ENCODE measurements around the gene RNF207. TPM values are rescaled to one million over a fixed set of nuclear protein-coding genes. Genes with fewer than 3 reads are reported as not detected.

Gene RNF207
- total and polyA plus RNA-seq, 4 donors: 3.3 to 13.7 (median 5.8) TPM

DNA sequence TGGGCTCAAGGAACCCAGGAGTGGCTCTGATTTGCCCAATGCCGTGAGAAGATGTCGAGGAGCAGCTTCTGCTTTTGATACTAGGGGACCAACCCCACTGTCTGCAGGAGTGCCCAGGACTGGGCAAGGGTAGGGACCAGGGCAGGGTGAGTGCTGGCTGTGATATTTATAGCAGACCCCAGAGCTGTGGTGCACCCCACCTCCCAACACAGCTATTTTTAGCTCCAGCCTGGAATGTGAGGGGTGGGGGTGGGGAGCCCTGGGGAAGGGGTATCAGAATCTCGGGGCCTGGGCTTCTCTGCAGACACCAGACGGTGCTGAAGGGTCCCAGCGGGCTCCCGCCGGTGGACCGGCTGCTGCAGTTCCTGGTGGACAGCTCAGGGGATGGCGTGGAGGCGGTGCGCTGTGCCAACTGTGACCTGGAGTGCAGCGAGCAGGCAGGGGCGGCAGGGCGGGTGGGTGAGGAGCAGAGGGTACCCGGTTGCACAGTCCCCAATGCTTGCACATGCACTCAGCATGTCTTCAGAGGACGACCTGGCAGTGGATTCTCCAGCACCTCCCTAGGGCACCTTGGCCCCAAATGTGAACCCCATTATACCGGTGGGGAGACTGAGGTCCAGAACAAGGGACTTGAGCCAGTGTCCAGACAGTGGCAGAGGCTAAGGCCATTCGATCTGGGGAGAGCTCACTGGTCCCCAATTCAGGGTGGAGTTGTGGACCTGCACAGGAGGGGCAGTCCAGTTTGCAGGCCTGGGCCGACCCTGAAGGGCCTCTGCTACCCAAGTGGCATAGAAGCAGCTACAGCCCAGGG, 1.4 kb downstream of the RNF207 start:
- Histone ChIP-seq H3K9me3 (ENCODE audit: control insufficient read depth in 4 of 4, low read length in 3 of 4) (no peaks in the 10 kb centered on the region), H3K36me3 (ENCODE audit: control insufficient read depth in 4 of 4, insufficient read depth in 3 of 4, low read depth in 1 of 4, low read length in 3 of 4) (peaks cover 0 to 8% (median 5%) of the 10 kb centered on the region in 4 donors), H3K4me3 (ENCODE audit: low read depth in 1 of 3, low read length in 3 of 3) (no peak overlapping the region), H3K9ac (ENCODE audit: low read depth in 1 of 2, low read length in 2 of 2) (no peak overlapping the region), H3K4me1 (ENCODE audit: control insufficient read depth in 4 of 4, insufficient read depth in 4 of 4, low read length in 3 of 4) (peaks cover 3 to 29% (median 12%) of the 10 kb centered on the region in 4 donors), H3K27me3 (ENCODE audit: control insufficient read depth in 4 of 4, insufficient read depth in 4 of 4, low read length in 3 of 4) (no peaks in the 10 kb centered on the region), H3K27ac (ENCODE audit: low read depth in 1 of 2, low read length in 2 of 2) (no peak overlapping the region)
- TF ChIP-seq SP1 (IDR thresholded peaks at IDR 0.05): no peak
- no peak for DNase-seq (ENCODE audit: low spot score)
- WGBS: 89% methylated on average over 19 of the region's 19 CpGs

DNA sequence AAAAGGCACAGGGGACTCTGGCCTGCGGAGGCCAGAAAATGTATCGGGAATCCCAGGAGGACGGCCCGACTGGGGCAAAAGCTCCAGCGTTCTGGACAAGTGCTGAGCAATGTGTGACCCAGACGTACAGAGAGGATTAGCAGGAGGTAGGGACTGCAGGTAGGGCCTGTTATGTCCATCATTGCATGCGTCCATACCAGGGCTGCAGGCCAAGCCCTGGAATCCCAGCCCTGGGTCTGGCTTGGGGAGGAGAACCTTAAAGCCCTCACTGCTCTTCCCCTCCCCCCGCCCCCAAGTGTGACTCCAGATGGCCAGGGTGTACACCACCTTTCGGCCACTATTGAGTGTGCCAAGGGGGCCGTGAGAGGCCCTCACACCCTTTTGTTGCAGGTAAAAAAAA, 2.0 kb downstream of the RNF207 start:
- Histone ChIP-seq H3K9ac (ENCODE audit: low read depth in 1 of 2, low read length in 2 of 2) (no peak overlapping the region), H3K9me3 (ENCODE audit: control insufficient read depth in 4 of 4, low read length in 3 of 4) (no peaks in the 10 kb centered on the region), H3K27ac (ENCODE audit: low read depth in 1 of 2, low read length in 2 of 2) (no peak overlapping the region), H3K36me3 (ENCODE audit: control insufficient read depth in 4 of 4, insufficient read depth in 3 of 4, low read depth in 1 of 4, low read length in 3 of 4) (peaks cover 0 to 11% (median 7%) of the 10 kb centered on the region in 4 donors), H3K4me1 (ENCODE audit: control insufficient read depth in 4 of 4, insufficient read depth in 4 of 4, low read length in 3 of 4) (peaks cover 3 to 29% (median 12%) of the 10 kb centered on the region in 4 donors), H3K4me3 (ENCODE audit: low read depth in 1 of 3, low read length in 3 of 3) (no peak overlapping the region), H3K27me3 (ENCODE audit: control insufficient read depth in 4 of 4, insufficient read depth in 4 of 4, low read length in 3 of 4) (no peaks in the 10 kb centered on the region)
- 89% methylated on average over 10 of the region's 10 CpGs for WGBS
- no peak for TF ChIP-seq EGR1 (IDR thresholded peaks at IDR 0.05; ENCODE audit: low read depth in 2 of 2)
- TF ChIP-seq, protein P1, sequence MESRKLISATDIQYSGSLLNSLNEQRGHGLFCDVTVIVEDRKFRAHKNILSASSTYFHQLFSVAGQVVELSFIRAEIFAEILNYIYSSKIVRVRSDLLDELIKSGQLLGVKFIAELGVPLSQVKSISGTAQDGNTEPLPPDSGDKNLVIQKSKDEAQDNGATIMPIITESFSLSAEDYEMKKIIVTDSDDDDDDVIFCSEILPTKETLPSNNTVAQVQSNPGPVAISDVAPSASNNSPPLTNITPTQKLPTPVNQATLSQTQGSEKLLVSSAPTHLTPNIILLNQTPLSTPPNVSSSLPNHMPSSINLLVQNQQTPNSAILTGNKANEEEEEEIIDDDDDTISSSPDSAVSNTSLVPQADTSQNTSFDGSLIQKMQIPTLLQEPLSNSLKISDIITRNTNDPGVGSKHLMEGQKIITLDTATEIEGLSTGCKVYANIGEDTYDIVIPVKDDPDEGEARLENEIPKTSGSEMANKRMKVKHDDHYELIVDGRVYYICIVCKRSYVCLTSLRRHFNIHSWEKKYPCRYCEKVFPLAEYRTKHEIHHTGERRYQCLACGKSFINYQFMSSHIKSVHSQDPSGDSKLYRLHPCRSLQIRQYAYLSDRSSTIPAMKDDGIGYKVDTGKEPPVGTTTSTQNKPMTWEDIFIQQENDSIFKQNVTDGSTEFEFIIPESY (IDR thresholded peaks at IDR 0.05): no peak
- no peak for TF ChIP-seq HNF4G (IDR thresholded peaks at IDR 0.05)
- DNase-seq (ENCODE audit: low spot score): no peak

DNA sequence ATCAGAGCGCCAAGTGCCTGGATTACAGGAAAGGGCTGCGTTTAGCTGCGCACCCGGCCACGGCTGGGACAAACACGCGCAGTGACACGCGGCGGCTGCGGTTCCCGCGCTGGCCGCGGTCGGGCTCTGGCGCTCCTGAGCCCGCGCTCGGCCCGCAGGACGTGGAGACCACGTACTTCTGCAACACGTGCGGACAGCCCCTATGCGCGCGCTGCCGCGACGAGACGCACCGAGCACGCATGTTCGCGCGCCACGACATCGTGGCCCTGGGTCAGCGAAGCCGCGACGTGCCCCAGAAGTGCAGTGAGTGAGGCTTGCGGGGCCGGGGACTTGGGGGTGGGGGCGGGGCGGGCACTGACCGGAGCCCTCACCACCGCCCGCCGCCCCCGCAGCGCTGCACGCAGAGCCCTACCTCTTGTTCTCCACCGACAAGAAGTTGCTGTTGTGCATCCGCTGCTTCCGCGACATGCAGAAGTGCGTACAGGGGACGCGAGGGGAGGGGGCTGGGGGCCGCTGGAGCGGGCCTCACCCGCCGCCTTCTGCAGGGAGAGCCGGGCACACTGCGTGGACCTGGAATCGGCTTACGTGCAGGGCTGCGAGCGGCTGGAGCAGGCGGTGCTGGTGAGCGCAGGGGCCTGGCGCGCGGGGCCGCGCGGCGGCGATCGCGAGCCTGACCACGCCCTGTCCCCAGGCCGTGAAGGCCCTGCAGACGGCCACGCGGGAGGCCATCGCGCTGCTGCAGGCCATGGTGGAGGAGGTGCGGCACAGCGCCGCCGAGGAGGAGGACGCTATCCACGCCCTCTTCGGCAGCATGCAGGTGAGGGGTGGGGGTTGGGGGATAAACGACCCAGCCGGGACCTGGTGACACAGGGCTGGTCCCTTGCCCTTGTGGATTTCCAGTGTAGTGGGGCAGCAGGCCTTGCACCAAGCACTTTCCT, 3.1 kb downstream of the RNF207 start:
- no peak overlapping the region for H3K9ac ChIP-seq (ENCODE audit: low read depth in 1 of 2, low read length in 2 of 2)
- TF ChIP-seq HNF4A (conservative IDR thresholded peaks at IDR 0.05) (no peak), TAF1 (conservative IDR thresholded peaks at IDR 0.05) (no peak), HNF4G (IDR thresholded peaks at IDR 0.05) (no peak), RAD21 (IDR thresholded peaks at IDR 0.05) (peak in 1 of 2 donors; percentile 16), YY1 (IDR thresholded peaks at IDR 0.05) (no peak), FOXA1 (IDR thresholded peaks at IDR 0.05) (no peak), JUND (IDR thresholded peaks at IDR 0.05) (no peak), SP1 (IDR thresholded peaks at IDR 0.05) (no peak), GABPA (IDR thresholded peaks at IDR 0.05 in 1 of 2, conservative IDR thresholded peaks at IDR 0.05 in 1 of 2) (no peak), RXRA (IDR thresholded peaks at IDR 0.05) (no peak), EGR1 (IDR thresholded peaks at IDR 0.05; ENCODE audit: low read depth in 2 of 2) (no peak), FOXA2 (IDR thresholded peaks at IDR 0.05) (no peak), NR2F2 (IDR thresholded peaks at IDR 0.05) (no peak)
- TF ChIP-seq, protein P2, sequence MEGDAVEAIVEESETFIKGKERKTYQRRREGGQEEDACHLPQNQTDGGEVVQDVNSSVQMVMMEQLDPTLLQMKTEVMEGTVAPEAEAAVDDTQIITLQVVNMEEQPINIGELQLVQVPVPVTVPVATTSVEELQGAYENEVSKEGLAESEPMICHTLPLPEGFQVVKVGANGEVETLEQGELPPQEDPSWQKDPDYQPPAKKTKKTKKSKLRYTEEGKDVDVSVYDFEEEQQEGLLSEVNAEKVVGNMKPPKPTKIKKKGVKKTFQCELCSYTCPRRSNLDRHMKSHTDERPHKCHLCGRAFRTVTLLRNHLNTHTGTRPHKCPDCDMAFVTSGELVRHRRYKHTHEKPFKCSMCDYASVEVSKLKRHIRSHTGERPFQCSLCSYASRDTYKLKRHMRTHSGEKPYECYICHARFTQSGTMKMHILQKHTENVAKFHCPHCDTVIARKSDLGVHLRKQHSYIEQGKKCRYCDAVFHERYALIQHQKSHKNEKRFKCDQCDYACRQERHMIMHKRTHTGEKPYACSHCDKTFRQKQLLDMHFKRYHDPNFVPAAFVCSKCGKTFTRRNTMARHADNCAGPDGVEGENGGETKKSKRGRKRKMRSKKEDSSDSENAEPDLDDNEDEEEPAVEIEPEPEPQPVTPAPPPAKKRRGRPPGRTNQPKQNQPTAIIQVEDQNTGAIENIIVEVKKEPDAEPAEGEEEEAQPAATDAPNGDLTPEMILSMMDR (IDR thresholded peaks at IDR 0.05; ENCODE audit: low read depth, low read length, missing input control): peak; percentile 47
- TF ChIP-seq, protein P3, sequence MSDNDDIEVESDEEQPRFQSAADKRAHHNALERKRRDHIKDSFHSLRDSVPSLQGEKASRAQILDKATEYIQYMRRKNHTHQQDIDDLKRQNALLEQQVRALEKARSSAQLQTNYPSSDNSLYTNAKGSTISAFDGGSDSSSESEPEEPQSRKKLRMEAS (IDR thresholded peaks at IDR 0.05): no peak
- TF ChIP-seq, protein P4, sequence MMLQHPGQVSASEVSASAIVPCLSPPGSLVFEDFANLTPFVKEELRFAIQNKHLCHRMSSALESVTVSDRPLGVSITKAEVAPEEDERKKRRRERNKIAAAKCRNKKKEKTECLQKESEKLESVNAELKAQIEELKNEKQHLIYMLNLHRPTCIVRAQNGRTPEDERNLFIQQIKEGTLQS (IDR thresholded peaks at IDR 0.05): no peak
- TF ChIP-seq, protein P1 (IDR thresholded peaks at IDR 0.05): no peak
- H3K36me3 ChIP-seq (ENCODE audit: control insufficient read depth in 4 of 4, insufficient read depth in 3 of 4, low read depth in 1 of 4, low read length in 3 of 4): peaks cover 0 to 11% (median 7%) of the 10 kb centered on the region in 4 donors
- peak overlapping the region in 1 of 3 donors; percentile 20 for H3K4me3 ChIP-seq (ENCODE audit: low read depth in 1 of 3, low read length in 3 of 3)
- no peak for DNase-seq (ENCODE audit: low spot score)
- 56% methylated on average over 99 of the region's 99 CpGs for WGBS
- H3K27me3 ChIP-seq (ENCODE audit: control insufficient read depth in 4 of 4, insufficient read depth in 4 of 4, low read length in 3 of 4): no peaks in the 10 kb centered on the region
- H3K4me1 ChIP-seq (ENCODE audit: control insufficient read depth in 4 of 4, insufficient read depth in 4 of 4, low read length in 3 of 4): peaks cover 3 to 29% (median 12%) of the 10 kb centered on the region in 4 donors
- H3K27ac ChIP-seq (ENCODE audit: low read depth in 1 of 2, low read length in 2 of 2): no peak overlapping the region
- H3K9me3 ChIP-seq (ENCODE audit: control insufficient read depth in 4 of 4, low read length in 3 of 4): no peaks in the 10 kb centered on the region
